IgD-negative memory B cell (primary cell): ENCODE data around the gene ELF1. TPM values are rescaled to one million over a fixed set of nuclear protein-coding genes. Genes with fewer than 3 reads are reported as not detected.
"Not testable (repeated sequence)": the region's sequence is repeated elsewhere in the genome, so short reads cannot be mapped to it uniquely, and the experiment has no call there.

Experiments used
- H3K27ac Mint-ChIP-seq, 3 donors: one replicate each; pipeline ENCODE4 v1.8.0; 2020 to 2022; ENCODE audit warnings: mild to moderate bottlenecking in 3 of 3, mixed read lengths in 3 of 3, moderate library complexity in 1 of 3
- H3K27me3 Mint-ChIP-seq: one replicate; pipeline ENCODE4 v1.8.0; 2021; ENCODE audit warnings: mixed read lengths
- H3K36me3 Mint-ChIP-seq: one replicate; pipeline ENCODE4 v1.8.0; 2020; ENCODE audit warnings: mild to moderate bottlenecking, mixed read lengths
- H3K4me1 Mint-ChIP-seq, 3 donors: one replicate each; pipeline ENCODE4 v1.8.0; 2020 to 2022; ENCODE audit warnings: mixed read lengths in 3 of 3, mild to moderate bottlenecking in 1 of 3
- H3K4me3 Mint-ChIP-seq, 4 donors: one replicate each; pipeline ENCODE4 v1.8.0; 2020 to 2022; ENCODE audit warnings: mild to moderate bottlenecking in 4 of 4, mixed read lengths in 4 of 4, moderate library complexity in 3 of 4
- H3K9me3 Mint-ChIP-seq, 3 donors: one replicate each; pipeline ENCODE4 v1.8.0; 2020 to 2021; ENCODE audit warnings: mixed read lengths in 3 of 3, mild to moderate bottlenecking in 1 of 3
- polyA plus RNA-seq: library from polyadenylated mRNA; unstranded; fragments of 300-500 nt; fragmentation: Illumina TruSeq; gene quantifications from one replicate; pipeline ENCODE4 v1.2.3, GENCODE V29; 2021

The ELF1 gene
- polyA plus RNA-seq, 1 donor from 2014 or later = 148 TPM

DNA sequence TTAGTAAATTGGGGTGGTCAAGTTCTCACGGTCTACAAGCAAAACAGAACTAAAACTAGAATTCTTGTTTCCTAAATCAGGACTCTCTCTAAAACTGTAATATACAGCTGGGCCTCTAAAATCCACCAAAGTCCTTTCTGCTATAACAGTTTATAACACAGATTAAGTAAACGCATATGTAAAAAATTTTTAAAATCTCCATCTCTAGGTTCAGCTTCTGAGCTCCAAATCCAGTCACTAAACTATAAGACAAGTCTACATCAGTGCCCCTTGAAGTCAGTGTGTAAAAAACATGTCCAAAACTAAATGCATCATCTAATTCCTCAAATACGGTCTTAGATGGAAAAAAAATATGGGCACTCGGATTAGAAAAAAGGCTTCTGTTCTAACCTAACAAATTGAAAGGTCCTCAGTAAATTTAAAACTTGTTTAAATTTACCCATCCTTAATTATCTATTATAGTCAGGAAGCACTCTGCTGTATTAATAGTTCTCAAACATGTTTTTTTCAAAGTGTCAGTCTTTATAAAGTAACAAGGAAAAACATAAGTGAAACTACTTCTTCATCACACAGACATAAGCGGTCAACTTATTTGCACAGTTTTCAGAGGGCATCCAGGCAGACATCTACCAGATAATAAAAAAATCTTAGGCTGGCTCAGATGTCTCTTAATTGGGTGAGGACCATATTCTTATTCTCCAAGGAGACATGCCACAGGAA, 33.6 kb downstream of the ELF1 start:
- peaks cover 6% of the 10 kb centered on the region for H3K36me3 Mint-ChIP-seq
- peaks cover 35 to 49% (median 45%) of the 10 kb centered on the region in 3 donors for H3K4me1 Mint-ChIP-seq
- peak overlapping the region; percentile 92 to 97 (median 95) for H3K27ac Mint-ChIP-seq
- no peaks in the 10 kb centered on the region for H3K27me3 Mint-ChIP-seq
- H3K9me3 Mint-ChIP-seq = no peaks in the 10 kb centered on the region
- H3K4me3 Mint-ChIP-seq = peak overlapping the region; percentile 75 to 89 (median 85)

DNA sequence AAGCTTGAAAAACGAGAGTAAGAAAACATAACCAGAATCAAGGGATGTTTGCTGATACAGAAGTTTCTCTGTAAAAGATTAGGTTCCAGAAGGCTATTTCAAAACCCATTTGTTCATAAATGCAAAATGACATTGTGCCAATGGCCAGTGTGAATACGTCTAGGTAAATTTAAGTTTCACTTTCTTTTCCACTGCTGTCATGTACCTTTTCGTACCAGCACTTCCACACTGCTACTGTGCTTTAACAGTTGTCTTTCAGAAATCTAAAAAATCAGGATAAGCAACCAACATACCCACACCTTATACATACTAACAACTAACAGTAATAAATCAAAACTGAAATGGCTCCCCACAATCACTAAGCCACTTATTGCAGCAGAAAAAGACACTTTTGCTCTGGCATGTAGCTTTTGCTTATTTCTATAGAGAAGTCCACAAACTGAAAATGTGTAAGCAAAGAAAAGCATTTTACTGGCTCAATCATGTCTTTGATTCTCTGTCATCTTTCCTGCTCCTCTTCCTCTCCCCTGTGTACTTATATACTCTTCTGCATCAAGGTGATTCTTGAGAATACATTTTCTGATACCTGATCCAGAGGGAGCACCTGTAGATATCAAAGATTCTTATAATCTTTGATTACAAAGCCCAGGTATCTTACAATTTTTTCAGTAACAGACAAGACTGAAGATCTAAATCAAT, 34.3 kb downstream of the ELF1 start:
- Mint-ChIP-seq H3K4me1 (peaks cover 42 to 52% (median 50%) of the 10 kb centered on the region in 3 donors), H3K27me3 (no peaks in the 10 kb centered on the region), H3K27ac (peak overlapping the region; percentile 92 to 97 (median 95)), H3K36me3 (peaks cover 6% of the 10 kb centered on the region), H3K4me3 (peak overlapping the region; percentile 75 to 89 (median 85)), H3K9me3 (no peaks in the 10 kb centered on the region)

DNA sequence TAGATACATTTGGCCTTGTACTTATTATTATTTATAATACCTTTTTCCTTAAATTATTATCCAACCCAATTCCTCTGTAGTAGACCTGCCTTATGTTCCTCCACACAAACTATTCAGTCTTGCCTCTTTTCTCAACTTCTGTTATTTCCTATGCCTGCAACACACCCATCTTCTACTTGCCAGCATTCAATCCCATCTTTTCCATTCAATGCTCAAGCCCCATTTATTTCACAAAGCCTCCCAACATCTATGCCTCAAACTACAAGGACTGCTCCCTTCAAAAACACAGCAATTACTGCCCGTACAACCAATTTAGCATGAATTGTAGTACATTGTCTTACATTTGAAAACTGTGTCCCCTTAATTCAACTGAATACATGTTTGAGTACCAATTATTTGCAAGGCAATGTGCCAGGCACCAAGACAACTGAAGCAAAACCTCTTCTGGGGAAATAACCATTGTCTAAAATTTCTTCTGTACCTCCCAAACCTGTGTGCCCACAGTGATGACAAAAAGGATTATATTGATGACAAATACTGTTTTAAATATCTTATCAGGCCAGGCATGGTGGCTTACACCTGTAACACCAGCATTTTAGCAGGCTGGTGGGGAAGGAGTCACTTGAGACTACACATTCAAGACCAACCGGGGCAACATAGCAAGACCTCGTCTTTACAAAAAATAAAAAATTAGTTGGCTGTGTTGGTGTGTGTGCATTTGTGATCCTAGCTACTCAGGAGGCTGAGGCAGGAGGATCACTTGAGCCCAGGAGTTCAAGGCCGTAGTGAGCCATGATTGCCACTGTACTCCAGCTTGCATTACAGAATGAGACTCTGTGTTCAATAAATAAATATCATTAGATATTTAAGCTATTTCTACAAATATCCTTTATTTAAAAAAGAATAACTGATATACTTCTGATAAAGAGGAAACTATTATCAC, 35.1 kb downstream of the ELF1 start:
- Mint-ChIP-seq H3K4me1 (peaks cover 45 to 54% (median 54%) of the 10 kb centered on the region in 3 donors), H3K27me3 (no peaks in the 10 kb centered on the region), H3K4me3 (peak overlapping the region; percentile 75 to 99 (median 92)), H3K36me3 (peaks cover 6% of the 10 kb centered on the region), H3K9me3 (no peaks in the 10 kb centered on the region), H3K27ac (peak overlapping the region; percentile 92 to 96 (median 95))

DNA sequence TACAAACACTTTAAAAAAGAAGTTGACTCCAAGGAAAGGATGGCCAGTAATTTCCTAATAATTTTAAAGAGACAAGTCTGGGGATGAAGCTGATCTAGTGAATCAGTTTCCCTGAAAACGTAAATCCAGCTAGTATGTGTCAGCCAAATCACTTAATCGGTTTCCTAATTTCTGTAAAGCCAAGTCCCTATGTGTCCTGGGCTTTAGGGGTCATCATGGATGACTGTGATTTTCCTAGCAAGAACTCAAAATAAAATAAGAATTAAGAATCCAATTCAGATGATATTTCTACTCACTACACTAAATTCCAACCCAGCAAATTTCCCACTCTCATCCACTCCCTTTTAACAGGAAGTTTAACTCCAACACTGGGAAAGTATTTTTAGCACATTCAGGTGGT, 35.9 kb downstream of the ELF1 start:
- H3K27me3 Mint-ChIP-seq = no peaks in the 10 kb centered on the region
- no peaks in the 10 kb centered on the region for H3K9me3 Mint-ChIP-seq
- peak overlapping the region; percentile 92 to 96 (median 95) for H3K27ac Mint-ChIP-seq
- peaks cover 6% of the 10 kb centered on the region for H3K36me3 Mint-ChIP-seq
- peaks cover 47 to 54% (median 54%) of the 10 kb centered on the region in 3 donors for H3K4me1 Mint-ChIP-seq
- H3K4me3 Mint-ChIP-seq = peak overlapping the region; percentile 75 to 99 (median 89)

DNA sequence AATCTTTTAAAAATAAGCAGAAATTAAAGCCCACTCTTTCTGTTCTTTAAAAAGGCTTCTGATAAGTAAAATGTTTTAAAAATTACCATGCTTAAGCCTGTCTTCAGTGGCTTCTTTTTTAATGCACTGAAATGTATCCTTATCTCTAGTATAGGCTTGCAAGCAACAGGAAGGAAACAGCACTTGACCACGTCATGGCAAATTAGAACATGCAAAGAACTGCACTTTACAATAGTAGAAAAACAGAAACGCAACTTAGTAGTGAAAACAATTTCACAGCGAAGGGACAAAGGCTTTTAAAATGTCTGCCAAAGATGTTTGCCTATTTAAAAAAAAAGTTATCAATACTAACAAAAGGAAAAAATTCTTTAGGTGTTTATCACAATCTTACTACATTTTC, 36.3 kb downstream of the ELF1 start:
- Mint-ChIP-seq H3K27me3 (no peaks in the 10 kb centered on the region), H3K4me3 (peak overlapping the region; percentile 75 to 99 (median 89)), H3K36me3 (peaks cover 4% of the 10 kb centered on the region), H3K9me3 (no peaks in the 10 kb centered on the region), H3K27ac (peak overlapping the region; percentile 92 to 96 (median 95)), H3K4me1 (peaks cover 47 to 55% (median 53%) of the 10 kb centered on the region in 3 donors)

DNA sequence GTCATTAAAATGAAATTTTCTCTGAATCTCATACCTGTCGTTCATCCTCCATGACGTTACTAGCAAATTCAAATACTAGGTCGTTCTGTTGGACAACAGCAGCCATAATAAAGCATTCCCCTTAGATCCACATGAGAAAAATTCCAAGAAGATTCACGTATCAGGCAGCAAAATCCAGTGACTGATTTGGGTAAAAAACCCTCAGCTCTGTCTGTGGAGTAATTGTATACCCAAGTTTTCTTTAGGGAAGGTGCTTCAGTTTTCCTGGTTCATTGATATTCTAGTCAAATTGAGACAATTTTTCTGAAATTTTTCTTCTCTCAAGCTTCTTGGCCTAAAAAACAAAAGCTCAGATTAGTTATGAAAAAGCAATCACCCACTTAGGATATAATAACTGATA, 37.2 kb downstream of the ELF1 start:
- no peaks in the 10 kb centered on the region for H3K27me3 Mint-ChIP-seq
- H3K4me3 Mint-ChIP-seq = peak overlapping the region; percentile 83 to 99 (median 94)
- peaks cover 51 to 58% (median 57%) of the 10 kb centered on the region in 3 donors for H3K4me1 Mint-ChIP-seq
- peaks cover 4% of the 10 kb centered on the region for H3K36me3 Mint-ChIP-seq
- no peaks in the 10 kb centered on the region for H3K9me3 Mint-ChIP-seq
- peak overlapping the region; percentile 92 to 96 (median 95) for H3K27ac Mint-ChIP-seq

DNA sequence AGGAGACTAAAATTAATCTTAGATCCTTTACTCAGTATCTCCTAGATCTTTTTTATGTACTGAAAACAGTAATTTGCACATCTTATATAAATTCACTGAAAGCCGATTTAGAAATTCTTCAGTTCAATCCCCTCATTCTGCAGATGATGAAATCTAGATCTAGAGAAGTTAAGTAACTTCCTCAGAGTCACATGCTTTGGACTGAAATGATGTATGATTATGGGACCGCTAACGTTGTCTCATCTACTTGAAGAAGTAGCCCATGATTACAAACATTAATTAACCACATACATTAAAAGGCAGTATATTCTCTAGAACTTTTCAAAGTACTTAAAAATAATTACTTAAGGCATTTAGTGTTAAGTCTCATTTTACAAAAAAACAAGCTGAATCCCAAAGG, 37.8 kb downstream of the ELF1 start:
- Mint-ChIP-seq H3K27ac (peak overlapping the region; percentile 92 to 95 (median 95)), H3K4me1 (peaks cover 52 to 61% (median 57%) of the 10 kb centered on the region in 3 donors), H3K36me3 (peaks cover 4% of the 10 kb centered on the region), H3K27me3 (no peaks in the 10 kb centered on the region), H3K4me3 (peak overlapping the region; percentile 83 to 99 (median 94)), H3K9me3 (no peaks in the 10 kb centered on the region)

DNA sequence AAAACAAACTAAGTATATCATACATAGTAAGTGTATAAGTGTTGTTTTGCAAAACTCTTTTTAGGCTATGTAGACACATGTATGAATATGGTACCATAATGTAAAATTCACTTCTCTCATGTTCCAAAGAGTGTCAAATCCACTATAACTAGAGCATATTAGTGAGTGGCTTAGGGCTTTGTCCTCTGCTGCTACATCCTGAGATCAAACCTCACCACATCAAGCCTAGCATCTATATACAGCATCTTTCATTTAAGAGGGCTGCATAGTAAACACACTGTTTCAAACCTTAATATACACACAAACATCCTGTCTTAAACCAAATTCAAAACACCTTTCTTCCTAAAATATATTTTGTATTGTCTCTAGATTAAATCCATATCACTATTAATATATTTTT, 38.7 kb downstream of the ELF1 start:
- H3K36me3 Mint-ChIP-seq = peaks cover 4% of the 10 kb centered on the region
- peak overlapping the region; percentile 83 to 99 (median 92) for H3K4me3 Mint-ChIP-seq
- H3K27me3 Mint-ChIP-seq = no peaks in the 10 kb centered on the region
- H3K9me3 Mint-ChIP-seq = no peaks in the 10 kb centered on the region
- peaks cover 52 to 61% (median 56%) of the 10 kb centered on the region in 3 donors for H3K4me1 Mint-ChIP-seq
- peak overlapping the region; percentile 92 to 95 (median 95) for H3K27ac Mint-ChIP-seq

DNA sequence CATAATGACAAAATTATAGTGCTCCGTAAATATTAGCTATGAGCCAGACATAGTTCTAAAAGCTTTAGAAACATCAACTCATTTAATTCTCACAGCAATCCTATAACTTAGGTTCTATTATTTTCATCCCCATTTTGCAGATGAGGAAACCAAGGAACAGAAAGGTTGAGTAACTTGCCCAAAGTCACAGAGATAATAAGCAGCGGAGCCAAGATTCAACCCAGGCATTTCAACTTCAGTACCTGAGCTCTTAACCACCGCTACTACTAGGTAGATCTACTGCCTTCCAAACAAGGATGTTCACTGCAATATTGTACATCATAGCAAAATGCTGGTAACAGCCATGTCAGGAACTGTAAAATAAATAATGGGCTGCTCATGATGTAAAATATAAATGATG, 39.9 kb downstream of the ELF1 start:
- Mint-ChIP-seq H3K4me1 (peaks cover 52 to 63% (median 58%) of the 10 kb centered on the region in 3 donors), H3K27me3 (no peaks in the 10 kb centered on the region), H3K9me3 (no peaks in the 10 kb centered on the region), H3K36me3 (peaks cover 6% of the 10 kb centered on the region), H3K27ac (peak overlapping the region; percentile 85 to 95 (median 92)), H3K4me3 (peak overlapping the region; percentile 83 to 99 (median 92))

DNA sequence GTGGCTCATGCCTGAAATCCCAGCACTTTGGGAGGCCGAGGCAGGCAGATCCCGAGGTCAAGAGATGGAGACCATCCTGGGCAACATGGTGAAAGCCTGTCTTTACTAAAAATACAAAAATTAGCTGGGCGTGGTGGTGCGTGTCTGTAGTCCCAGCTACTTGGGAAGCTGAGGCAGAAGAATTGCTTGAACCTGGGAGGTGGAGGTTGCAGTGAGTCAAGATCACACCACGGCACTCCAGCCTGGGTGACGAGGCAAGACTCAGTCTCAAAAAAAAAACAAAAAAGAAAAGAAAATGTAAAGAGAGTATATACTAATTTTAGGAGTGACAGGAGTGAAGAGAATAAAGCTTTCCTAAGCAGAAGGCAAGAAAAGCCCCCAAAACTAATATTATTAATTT, 41.0 kb downstream of the ELF1 start:
- not testable (repeated sequence) for H3K9me3 Mint-ChIP-seq, H3K27me3 Mint-ChIP-seq, H3K36me3 Mint-ChIP-seq
- peaks cover 55 to 61% (median 60%) of the 10 kb centered on the region in 3 donors for H3K4me1 Mint-ChIP-seq
- H3K4me3 Mint-ChIP-seq = peak overlapping the region; percentile 71 to 92 (median 81)
- peak overlapping the region; percentile 82 to 92 (median 91) for H3K27ac Mint-ChIP-seq

DNA sequence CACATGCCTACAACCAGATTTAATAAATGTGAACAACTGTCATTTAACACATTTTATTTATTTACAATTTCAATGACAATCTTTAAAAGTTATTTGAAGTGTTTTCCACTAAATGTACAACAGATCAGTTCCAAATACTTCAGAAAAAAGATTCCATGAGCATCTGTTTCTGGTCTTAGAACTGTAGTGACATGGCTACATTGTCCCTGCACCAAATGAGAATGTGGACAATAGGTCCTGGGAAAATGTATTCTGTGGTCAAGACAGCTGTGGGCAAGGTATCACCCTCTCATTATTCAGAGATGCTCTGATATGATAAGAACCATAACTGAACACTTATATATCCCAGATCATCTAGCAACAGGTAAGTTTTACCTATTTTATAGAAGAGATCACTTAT, 43.7 kb downstream of the ELF1 start:
- H3K27me3 Mint-ChIP-seq = no peaks in the 10 kb centered on the region
- peak overlapping the region in 2 of 4 donors; percentile 67 to 90 for H3K4me3 Mint-ChIP-seq
- H3K4me1 Mint-ChIP-seq = peaks cover 72 to 80% (median 74%) of the 10 kb centered on the region in 3 donors
- no peaks in the 10 kb centered on the region for H3K9me3 Mint-ChIP-seq
- peaks cover 4% of the 10 kb centered on the region for H3K36me3 Mint-ChIP-seq
- H3K27ac Mint-ChIP-seq = peak overlapping the region in 2 of 3 donors; percentile 73 to 93

DNA sequence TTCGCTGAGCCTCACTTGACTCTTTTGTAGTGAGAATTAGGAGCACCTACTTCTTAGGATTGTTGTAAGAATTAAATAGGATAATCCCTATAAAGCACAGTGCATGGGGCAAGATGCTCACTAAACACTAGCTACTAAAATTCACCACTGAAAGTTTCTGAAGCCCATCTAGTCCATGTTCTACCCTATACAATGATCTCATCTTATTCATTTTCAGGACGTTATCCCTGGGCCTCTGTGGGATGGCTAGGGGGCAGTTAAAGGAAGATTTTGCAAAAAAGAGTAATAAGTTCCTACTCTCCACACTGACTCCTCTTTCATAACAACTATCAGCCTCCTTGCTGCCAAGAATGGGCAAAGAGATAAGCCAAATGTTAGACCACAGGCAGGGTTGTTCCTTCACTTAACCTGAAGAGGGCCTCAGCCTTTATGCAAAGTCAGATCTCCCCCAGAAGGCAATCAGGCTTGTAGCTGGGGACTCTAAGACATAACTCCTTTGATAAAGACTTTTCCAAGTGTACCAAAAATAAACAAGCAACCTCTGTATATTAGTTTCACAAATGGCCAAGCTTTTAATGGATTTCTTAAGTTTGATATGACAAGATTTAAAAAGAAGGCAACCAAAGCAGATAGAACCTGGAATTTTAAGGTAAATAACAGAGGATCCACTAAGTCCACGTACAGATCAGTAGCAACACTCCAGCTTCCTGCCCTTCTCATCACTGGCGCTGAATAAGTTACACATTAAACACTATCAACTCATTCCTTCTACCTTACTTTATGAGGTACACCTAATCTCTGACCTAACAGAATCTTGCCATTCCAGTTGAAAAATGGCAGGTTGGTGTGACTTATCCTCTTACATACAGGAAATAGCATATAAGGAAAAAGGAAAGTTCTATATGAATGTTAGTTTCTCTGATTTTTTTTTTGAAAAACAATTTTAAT, 44.4 kb downstream of the ELF1 start:
- Mint-ChIP-seq H3K4me3 (peak overlapping the region; percentile 67 to 90 (median 72)), H3K27ac (peak overlapping the region; percentile 46 to 93 (median 62)), H3K9me3 (no peaks in the 10 kb centered on the region), H3K4me1 (peaks cover 74 to 82% (median 75%) of the 10 kb centered on the region in 3 donors), H3K36me3 (peaks cover 4% of the 10 kb centered on the region), H3K27me3 (no peaks in the 10 kb centered on the region)

DNA sequence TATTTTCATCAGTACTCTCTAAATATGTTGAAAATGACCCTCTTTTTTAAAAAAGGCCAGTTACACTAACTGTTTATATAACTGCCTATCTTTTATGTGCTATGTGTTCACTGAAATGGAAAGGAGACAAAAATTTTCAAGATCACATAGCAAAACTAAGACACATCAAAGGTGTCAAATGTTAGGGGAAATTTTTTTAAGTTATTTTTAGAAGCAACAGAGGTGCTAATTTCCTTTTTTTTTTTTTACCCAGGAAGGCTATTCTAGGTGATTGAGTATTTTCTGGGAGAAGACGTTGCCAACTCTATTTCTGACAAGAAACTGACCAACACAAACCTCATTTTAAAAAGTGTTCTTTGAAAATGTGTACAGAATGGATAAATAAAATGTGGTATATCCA, 45.7 kb downstream of the ELF1 start:
- peaks cover 75 to 82% (median 80%) of the 10 kb centered on the region in 3 donors for H3K4me1 Mint-ChIP-seq
- H3K27me3 Mint-ChIP-seq = no peaks in the 10 kb centered on the region
- H3K36me3 Mint-ChIP-seq = peaks cover 4% of the 10 kb centered on the region
- H3K4me3 Mint-ChIP-seq = peak overlapping the region; percentile 7 to 87 (median 50)
- no peaks in the 10 kb centered on the region for H3K9me3 Mint-ChIP-seq
- H3K27ac Mint-ChIP-seq = peak overlapping the region in 1 of 3 donors; percentile 81
